Measurements from ENCODE around the gene NKAIN4.

DNA sequence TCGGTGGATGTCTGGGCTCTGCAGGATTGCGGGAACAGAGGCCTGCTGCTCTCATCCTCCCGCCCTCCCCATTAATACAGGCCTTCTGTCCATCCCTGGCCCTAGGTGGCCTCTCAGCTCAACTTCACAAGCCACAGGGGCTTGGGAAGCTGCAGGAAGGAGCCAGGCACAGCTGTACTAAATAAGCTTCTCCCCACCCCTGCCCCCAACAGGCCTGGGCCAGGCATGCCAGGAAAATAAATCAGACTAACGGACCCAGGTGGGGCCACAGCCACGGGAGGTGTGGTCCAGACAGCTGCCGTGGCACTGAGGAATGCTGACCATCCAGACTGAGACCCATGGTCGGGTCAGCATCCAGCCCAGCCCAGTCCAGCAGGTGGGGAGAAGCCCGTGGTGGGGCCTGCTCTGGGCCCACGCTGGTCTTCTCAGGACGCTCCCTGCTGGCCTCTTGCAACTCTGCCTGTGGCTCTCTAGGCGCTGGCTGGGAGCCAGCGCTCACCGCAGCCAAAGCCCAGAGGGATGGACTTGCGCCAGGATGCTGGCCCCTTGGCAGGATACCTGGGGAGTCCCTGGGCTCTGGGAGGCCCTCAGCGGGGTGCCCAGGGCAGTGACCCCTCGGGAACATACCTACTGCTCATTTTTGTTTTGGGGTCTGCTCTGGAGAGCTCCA lies 29.7 kb downstream of the NKAIN4 start:
- TF ChIP-seq ZNF274 (IDR thresholded peaks at IDR 0.05; ENCODE audit: low read depth, low read length) (no peak), SUZ12 (IDR thresholded peaks at IDR 0.05; ENCODE audit: extremely low read depth, insufficient read depth, insufficient read length) (no peak)

Data from NT2/D1 (cell line).